Activated CD4-positive, alpha-beta T cell treated with anti-CD3 and anti-CD28 coated beads, Interleukin-2, amount 10 ng/mL, durations not matched to agents 24 days and 14 days (primary cell): ENCODE data around the gene SLC26A1. TPM values are rescaled to one million over a fixed set of nuclear protein-coding genes. Genes with fewer than 3 reads are reported as not detected.

Experiments used
- total RNA-seq: library from RNA; stranded (reverse); gene quantifications from 2 replicates; pipeline ENCODE4 v1.2.3, GENCODE V29; 2022

Gene SLC26A1
- total RNA-seq, 1 donor from 2014 or later: not detected

Other genes starting within 250 kb of the SLC26A1 start
- gene CPLX1, start 167.3 kb downstream of the SLC26A1 start, total RNA-seq: 1.0 and 1.7 TPM in 2 replicates
- gene GAK, start 61.1 kb downstream of the SLC26A1 start, total RNA-seq: 131 and 147 TPM in 2 replicates
- 12.7 and 13.9 TPM in 2 replicates for gene TMEM175, start 60.9 kb downstream of the SLC26A1 start, total RNA-seq
- 15.2 and 16.6 TPM in 2 replicates for gene DGKQ, start 19.8 kb downstream of the SLC26A1 start, total RNA-seq
- gene IDUA, start 6.4 kb downstream of the SLC26A1 start, total RNA-seq: 30.4 and 31.2 TPM in 2 replicates
- 18.2 and 18.9 TPM in 2 replicates for gene FGFRL1, start 18.2 kb upstream of the SLC26A1 start, total RNA-seq
- 1.0 and 1.8 TPM in 2 replicates for gene RNF212, start 120.2 kb upstream of the SLC26A1 start, total RNA-seq
- gene SPON2, start 179.2 kb upstream of the SLC26A1 start, total RNA-seq: 20.7 and 21.6 TPM in 2 replicates